SK-N-MC (cell line): ENCODE data around the gene KXD1.

ENCODE experiments used
- EZH2 ChIP-seq: fragments of 200-600 bp; sonication (generic); IDR thresholded peaks from one replicate; pipeline ENCODE4 v1.6.1; 2017; ENCODE audit warnings: antibody characterized with exemption
- POLR2AphosphoS5 ChIP-seq: IDR thresholded peaks from 2 replicates; pipeline ENCODE4 v1.6.1; 2012; ENCODE audit warnings: mild to moderate bottlenecking, low read depth, low read length, borderline replicate concordance

DNA sequence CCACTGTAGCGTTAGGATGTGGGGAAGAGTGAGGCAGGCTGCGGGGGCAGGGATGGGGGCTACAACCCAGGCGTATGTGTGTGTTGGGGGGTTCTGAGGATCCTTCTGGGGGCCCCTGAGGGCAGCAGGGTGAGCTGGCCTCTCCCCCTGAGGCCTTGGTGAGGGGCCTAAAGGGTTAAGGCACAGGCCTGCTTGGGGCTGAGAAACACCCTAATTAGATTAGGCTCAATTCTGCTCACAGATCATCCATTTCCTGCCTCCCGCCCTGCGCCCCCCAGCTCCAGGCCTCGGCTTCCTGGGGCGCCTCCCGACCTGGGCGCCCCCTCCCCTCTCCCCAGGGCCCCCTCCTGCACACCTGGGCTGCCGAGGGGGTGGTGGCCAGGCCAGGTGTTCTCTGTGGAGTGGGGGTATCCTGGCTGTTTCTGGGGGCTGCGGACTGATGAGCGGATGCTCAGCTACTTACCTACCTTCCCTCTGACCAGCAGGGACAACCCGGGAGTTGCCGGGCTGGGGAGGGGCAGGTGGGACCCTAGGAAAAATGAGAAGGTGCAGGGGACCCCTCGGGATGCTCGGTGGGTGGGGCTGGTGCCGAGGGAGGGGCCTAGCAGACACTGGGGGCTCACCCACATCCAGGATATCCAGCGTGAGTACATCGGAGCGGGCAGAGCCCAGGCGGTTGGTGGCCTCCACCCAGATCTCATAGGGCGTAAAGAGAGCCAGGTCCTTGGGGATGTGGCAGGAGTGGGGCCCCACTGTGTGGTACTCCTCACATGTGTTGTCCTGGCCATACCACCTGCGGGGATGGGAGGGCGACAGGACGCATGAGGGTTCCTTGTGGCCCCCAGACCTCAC lies 40.4 kb downstream of the KXD1 start:
- TF ChIP-seq EZH2: no peak
- no peak for TF ChIP-seq POLR2AphosphoS5
